GM21367 (cell line): ENCODE data around the gene CPNE4.
A peak's percentile ranks its signal among the peaks of the same experiment; 100 is the strongest.
"Not testable (repeated sequence)": the region's sequence is repeated elsewhere in the genome, so short reads cannot be mapped to it uniquely, and the experiment has no call there.

Source experiments
- ATAC-seq: cut with Tn5 transposase; IDR thresholded peaks from one replicate; pipeline ENCODE4 v1.9.1; 2021; ENCODE audit not compliant: unreplicated experiment

The CPNE4 gene

DNA sequence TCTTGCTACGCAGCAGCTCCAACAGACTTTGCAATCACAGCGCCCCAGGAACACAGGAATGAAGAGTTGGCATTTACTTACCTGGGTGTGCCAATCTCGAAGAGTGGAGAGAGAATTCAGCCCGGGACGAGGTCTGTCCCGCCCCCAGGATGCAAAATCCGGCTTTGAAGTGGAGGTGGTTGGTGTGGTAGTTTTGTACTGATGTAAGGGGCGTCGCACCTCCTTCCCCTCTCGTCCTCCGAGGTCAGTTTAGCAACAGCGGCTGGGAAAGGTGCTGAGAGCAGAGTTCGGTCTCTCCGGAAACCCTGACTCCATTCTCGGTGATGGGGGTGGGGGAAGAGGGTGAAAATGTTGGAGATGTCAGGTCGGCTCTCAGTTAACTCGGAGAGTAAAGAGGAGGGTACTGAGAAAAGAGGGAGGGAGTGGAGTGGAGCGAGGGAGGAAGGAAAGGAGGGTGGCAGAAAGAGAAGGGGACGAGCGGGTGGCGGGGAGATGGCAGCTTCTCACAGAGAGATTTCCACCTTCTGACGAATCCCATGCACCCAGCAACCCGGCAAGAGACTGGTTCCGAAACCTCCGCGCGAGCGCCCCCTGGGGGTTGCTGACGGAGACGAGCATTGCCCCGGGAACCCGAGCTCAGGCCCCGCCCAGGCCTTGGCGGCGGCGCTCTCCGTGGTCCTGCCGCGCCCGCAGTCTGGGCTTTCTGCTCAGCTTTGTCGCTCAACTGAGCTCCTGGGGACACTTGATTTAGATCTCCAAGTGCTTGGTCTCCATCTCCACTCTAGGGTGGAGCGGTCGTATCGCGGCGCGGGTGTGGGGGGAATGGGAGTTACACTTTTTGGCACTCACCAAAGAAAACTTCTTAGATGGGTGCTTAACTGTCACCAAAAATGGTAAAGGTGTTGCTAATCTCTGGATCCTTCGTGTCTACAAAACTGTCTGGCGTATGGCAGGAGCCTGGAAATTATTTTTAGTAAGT lies at the start of gene CPNE4:
TSS of gene CPNE4 (minus strand) at position 529 of the 979 bp plus-strand sequence.
- ATAC-seq = peak; percentile 73

DNA sequence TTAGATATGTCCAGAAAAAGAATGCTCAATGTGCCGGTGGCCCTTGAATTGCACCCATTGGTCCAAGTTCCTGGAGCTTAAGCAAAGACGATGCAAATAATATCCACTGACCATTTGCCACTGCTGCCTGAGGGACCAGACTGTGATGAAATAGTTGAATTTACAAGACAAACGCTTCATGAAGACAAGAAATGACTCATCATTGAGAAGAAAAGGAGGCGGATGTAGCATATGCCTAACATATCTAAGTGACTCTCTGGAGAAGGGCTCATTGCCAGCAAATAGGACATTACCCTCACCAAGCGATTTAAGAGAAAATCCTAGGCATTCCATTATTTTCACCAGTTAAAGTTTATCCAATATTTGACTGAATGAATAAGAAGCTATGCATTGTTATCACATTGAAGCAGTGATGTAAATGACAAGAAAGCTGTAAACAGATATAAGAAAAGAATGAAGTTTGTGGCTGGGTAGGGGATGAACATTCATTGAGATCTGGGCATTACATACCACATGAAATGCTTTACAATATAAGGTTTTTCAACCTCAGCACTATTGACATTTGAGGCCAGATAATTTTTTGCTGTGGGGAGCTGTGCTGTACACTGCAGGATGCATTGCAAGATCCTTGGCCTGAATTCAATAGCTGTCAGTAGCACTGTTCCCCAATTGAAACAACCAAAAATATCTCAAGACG lies 48.9 kb upstream of the CPNE4 start:
- ATAC-seq = no peak

DNA sequence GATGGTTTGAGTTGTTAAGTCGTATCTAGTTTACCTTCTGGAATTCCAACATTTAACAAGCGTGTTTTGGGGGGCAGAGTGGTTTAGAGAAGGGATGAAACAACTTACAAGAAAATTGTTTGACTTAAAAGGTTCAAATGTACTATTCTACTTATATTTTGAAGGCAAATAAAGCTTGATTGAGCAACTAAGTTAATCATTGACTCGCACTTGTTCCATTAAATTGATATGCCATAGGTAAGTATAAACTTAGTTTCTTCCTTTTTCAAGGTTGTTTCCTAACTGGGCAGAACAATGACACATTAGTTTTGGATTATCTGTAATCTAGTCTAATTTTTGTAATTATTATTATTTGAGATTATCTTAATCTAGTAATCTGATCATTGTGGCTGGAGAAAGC lies 48.3 kb upstream of the CPNE4 start:
- no peak for ATAC-seq

DNA sequence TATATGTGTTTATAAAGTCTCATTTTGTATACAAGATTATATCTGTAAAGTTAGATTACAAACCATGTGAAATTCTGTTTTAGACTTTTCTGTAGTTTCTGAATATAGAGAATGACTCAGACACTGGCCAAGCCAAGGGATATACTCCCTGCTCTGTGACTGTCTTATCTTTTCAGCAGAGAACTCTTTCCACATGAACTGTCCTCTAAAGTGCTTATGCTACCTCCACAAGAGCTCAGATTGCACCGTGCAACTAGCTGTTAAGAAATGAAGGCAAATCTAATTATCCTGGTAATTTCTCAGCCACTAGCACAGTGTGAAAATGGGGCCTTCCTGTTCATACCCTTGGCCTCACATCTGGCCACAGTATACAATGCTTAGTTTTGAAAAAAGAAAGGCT lies 44.3 kb upstream of the CPNE4 start:
- no peak for ATAC-seq

DNA sequence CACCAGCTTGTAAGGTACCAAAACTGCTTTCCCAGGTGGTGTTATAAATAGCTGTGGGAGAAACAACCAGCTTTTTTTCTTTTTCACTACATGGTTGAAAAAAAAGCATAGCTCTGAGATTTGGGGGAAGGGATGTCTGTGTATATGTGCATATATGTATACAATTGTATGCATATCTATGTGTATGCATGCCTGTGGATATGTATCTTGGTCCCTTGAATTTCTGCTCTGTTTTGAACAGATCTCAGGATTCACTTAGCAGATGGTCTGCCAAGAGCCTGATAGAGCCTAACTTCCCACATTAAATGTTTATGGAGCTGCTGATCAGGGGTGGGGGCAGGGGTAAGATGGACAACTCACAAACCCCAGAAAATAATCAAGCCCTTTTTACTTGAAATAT lies 39.0 kb upstream of the CPNE4 start:
- no peak for ATAC-seq

DNA sequence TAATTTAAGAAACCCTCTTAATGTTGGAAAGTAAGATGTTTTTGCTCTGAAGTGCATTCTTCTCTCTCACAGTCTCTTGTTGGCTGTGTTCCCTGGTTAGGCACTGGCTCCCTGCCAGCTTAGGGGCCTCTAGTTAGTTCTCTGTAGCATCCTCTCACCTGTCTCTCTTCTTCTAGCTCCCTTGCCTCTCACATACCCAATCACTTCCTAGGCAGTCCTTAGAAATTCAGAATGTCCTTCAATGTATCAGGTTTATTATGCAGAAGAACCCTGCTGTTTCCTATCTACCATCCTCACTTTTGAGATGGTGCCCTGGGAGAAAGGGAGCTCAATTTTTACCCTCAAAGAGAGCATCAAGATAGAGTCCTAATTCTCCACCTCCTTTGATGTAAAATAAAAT lies 36.2 kb upstream of the CPNE4 start:
- ATAC-seq = no peak

DNA sequence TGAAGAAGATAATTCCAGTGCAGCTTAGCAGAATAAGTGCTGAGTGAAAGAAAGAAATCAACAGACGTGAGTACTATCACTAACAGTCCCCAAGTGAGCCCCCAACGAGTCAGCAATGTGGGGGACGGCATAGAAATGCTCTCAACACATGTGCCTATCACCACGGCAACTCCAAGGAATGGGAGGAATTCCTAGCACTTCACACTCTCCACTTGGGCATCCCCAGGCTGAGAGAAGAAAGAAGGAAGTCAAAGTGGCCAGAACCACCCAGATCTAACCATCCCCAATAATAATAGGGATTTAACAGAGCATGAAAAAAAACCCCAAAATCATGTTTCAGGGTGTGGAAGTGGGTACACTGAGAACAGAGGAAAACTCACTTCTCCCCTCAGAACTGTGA lies 29.3 kb upstream of the CPNE4 start:
- ATAC-seq = no peak

DNA sequence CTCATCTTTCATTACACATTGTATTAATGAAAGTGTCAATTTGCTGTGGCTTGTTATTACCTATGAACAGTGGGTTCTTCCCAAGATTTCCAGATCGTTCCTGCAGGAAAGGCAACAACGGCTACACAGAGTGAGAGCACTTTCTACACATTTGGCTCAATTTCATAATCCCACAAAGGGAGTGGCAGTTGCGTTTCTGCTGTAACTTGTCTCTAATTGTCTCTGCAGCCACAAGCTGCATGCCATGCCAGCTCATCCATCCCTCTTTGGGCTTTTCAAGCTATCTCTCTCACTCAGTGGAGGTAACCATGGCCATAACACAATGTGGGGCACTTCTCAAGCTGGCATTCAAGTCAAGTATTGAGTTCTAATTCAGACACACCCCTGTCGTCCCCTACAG lies 27.7 kb upstream of the CPNE4 start:
- ATAC-seq = no peak

DNA sequence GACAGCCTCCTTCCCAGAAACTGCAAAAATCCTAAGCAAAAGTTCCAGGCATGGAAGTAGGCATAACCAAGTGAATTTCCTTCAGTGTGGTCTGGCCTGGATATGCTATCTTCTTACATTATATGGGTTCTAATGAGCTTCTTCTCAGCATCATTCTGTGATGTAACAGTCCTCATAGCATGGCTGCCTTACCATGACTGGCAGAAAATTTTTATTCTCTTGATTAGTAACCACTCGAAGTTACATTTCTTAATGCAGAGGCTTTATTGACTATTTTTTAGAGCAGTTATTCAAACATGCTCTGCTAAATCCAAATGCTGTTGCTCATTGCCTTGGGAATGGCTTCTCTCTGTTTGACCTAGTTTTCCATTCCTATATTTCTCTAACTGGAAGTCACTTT lies 21.1 kb upstream of the CPNE4 start:
- ATAC-seq = no peak

DNA sequence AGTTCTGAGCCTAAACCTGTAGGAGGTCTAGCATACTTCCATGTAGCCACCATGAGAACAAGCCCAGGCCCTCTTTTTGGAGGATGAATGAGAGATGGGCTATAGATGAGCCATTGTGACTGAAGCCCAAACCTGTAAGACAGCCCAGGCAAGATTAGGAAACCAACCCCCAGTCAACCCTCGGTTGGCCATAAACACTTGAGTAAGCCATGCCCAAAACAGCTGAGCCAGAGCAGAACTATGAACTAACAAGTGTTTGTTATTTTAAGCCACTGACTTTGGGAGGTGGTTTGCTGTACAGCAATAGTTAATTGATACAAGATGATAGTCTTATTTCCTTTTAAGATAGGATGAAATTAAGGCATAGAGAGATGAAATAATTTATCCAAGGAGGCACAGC lies 12.4 kb upstream of the CPNE4 start:
- no peak for ATAC-seq

DNA sequence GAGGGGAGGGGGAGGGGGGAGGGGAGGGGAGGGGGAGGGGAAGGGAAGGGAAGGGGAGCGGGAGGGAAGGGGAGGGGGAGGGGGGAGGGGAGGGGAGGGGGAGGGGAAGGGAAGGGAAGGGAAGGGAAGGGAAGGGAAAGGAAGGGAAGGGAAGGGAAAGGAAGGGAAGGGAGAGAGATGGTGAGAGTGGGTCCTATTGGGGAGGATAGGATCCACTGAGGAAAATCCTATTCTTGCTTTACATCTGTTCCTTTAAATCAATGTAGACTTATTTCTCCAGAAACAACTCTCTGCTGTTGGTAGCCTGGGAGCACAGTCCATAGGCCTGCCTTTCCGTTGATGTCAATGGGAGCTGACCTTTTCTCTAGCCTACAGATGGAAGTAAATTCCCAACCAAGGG lies 10.1 kb upstream of the CPNE4 start:
- not testable (repeated sequence) for ATAC-seq

DNA sequence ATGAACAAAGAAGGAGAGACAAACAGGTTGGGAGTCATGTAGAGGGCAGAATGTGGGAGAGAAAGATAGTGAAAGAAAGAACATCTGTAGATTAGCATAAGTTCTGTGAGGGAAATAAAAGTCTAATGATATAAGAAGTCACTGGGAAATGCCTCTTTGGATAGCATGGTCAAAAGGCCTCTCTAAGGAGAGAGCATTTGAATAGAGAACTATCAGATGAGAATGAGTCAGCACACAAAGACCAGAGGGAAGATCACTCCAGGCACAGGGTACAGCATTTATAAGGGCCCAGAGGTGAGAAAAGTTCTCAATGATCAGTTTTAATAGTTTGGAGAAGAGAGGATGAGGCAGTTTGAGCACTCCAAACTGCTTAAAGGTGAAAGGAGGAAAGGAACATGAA lies 7.9 kb upstream of the CPNE4 start:
- ATAC-seq = no peak

DNA sequence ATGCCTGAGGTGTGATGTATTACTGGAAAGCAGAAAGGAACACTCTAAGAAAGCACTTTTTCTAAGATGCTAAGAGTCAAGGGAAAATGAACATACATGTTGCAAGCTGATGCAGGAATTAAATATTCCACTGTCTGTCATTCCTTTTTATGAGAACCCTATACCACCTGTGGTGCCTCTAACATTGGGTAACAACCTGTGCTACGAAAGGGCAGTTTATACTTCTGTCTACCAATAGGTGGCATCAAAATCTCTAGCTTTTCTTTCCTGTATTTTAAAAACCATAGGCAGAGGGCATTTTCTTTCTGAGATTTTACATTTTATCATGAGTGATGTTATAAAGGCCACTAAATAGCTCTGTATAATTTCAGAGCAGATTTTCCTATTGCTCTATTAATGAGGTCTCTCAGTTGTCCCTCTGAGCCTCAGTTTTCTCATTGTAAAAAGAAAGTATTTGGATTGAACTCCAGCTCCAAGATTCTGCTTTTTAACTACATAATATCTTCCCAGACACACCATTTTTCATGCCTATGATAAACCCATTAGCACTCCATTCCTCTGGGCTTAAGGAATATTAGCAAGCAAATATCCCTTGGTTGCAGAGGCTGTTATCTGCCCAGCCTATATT lies 3.5 kb upstream of the CPNE4 start:
- no peak for ATAC-seq

DNA sequence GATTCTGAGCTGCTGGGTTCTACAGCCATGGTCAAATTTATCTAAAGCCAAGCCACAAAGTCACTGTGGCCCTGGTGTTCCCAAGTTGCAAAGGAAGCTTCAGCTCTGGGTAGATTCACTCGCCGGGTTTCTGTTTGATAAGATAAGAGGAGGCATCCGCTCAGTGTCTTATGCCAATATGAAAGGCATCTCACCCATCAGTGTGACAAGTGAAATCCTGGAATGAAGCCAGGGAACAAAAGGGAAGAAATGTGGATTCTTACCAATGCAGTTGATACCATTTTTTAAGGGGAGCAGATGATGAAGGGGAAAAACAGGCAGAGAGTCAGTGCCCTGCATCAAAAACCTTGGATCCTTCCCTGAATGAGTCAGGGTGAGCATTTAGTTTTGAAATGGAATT lies 2.8 kb upstream of the CPNE4 start:
- no peak for ATAC-seq

DNA sequence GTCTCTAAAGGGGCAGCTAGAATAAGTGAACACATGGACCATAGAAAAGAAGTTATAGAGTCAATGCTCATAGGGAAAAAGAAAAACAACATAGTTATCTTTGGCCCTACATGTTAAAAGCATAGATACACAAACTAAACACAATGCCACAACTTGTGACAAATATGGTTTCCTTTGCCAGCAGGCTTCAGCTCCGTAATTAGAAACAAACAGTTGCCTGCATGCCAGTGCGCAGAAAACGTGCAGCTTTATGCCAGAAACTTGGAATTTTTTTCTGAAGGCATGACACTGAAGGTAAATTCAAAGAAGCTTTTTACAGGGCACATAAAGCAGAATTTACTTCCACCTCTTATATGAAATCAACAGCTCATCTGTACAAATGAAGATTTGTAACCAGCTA lies 2.2 kb upstream of the CPNE4 start:
- no peak for ATAC-seq

DNA sequence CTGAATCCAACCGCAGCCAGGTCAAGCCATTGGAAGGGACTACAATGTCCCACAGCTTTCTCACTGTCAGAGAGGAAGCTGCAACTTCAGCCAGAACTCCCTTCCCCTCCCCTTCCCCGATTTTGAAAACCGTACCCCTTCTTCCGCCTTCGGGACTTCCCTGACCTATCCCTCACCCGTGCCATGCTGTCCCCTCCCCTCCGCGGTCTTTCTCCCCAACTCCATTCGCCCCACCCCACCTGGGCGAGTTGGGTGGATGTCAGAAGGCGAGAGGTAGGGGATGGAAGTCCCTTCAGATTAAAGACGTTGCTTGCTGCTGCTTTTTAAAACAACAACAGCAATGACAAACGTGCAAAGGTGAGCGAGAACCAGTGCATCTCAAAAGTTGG lies 723 bp downstream of the CPNE4 start:
- no peak for ATAC-seq

DNA sequence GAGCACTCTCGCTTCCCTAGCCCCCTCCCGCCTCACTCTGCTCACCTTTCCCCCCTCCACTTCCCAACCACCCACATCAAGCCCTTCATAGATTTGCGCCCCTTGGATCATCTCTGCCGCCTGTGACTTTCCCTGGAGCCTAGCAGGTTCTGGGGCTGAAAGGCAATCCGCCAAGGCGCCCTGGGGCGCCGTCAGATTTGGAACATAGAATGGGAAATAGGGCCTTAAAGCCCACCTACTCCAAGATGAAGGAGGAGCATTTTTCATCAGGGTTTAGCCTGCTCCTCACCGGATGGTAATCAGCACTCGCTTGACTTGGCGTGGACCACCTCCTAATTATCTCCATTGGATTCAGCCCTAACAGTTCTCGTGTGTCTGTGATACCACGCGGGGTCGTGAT lies 1.3 kb downstream of the CPNE4 start:
- ATAC-seq = no peak

DNA sequence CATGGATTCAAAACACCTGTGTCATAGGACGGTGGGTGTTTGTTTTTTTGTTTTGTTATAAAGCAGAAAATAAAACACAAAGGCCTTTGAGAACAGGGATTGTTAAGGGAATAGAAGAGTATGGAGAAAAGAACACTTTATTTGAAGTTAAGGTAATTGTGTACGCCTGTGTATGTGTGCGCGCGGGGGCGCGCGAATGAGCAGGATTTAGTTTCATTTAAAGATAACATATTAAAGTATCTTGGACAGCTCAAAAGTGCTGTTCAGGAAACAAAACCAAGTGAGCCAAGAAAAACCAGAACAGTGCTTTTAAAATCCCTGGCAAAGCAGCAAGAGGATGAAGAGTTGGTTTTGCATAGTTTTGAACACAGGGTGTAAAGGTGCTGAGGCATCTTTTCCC lies 1.9 kb downstream of the CPNE4 start:
- no peak for ATAC-seq

DNA sequence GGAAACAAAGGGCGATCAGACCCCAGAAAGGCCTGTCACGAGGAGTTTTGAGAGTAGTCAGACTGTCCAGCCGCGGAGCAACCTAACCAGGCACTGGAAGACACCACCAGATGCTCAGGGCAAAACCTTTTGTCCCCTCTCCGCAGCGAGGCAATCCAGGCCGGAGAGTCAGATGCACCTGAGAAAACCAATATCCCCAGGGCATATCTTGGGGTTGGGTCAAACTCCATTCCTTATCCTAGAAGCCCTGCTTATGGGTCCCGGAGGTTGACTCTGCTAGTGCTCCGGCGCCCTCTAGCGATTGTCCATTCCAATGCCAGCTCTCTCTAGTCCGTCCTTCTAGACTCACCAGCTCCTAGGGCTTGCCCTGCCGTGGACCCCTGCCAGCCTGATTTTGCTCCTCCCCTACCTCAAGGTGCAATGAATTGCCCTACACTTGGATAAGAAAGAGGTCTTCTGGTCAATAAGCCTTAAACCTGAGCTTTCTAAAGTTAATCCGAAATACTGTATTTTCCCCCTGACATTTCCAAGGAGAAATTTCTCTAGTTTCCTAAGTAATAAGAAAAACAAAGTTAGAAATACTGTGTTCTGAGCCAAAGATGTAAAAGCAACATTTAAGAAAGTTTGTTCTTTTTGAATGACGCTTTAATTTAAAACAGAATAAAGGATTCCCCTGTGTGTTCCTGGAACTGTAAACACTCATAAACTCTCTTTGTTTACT lies 5.5 kb downstream of the CPNE4 start:
- ATAC-seq = peak; percentile 89

DNA sequence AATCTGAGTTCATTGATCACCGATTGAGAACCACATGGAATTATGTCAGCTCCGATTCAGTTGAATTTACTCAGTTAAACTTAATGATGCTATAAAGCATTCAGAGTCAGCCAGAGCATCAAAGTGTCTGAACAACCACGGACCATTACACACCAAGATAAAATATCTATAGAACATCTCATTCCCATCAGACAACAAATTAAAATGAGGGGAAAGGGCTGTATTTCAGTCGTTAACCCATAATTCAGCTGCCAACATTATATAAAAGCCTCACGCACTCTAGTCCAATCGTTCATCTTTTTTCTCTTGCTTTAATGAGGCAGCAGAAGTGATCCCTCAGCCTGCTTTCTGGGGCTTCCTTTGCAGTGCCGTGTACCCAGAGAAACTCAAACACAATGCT lies 11.9 kb downstream of the CPNE4 start:
- ATAC-seq = no peak

DNA sequence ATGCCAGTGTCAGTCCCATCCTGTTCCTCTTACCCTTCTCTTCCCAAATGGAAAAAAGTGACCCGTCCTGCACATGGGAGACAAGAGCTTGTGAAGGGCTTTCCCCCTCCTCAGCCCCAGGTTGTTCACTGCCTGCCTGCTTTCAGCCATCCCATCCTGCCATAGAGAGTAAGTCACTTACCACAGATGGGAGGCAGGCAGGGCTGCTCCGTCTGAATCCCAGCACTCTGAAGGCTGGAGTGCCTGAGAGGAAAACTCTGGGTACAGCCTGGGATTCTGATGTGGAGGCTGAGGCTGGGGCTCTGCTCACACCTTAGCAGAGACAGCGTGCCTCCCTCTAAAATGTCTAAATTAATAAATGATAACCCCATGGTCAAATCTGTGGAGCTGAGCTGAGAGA lies 14.8 kb downstream of the CPNE4 start:
- ATAC-seq = no peak
